Suprapubic skin (tissue), 4 donors: ENCODE results near the gene TMTC2.

Experiments
- EP300 ChIP-seq: sonication (generic); formaldehyde crosslinking; IDR thresholded peaks from one replicate; pipeline ENCODE4 v1.6.1; 2017; ENCODE audit warnings: antibody characterized with exemption
- POLR2A ChIP-seq, 2 donors: fragments of 450-650 bp; IDR thresholded peaks; one replicate each; pipeline ENCODE4 v1.6.1; 2017; ENCODE audit warnings: antibody characterized with exemption in 2 of 2, mild to moderate bottlenecking in 2 of 2, moderate library complexity in 2 of 2
- POLR2AphosphoS5 ChIP-seq, 3 donors: sonication (generic); formaldehyde crosslinking; IDR thresholded peaks; one replicate each; pipeline ENCODE4 v1.6.1; 2017; ENCODE audit warnings: antibody characterized with exemption in 3 of 3
- TF ChIP-seq, protein P1 (sequence below), 2 donors: fragments of 200-600 bp in 1 of 2; fragments of 450-650 bp in 1 of 2; sonication (generic) in 1 of 2; IDR thresholded peaks; one replicate each; pipeline ENCODE4 v1.5.1; 2016 to 2019; ENCODE audit warnings: antibody characterized with exemption in 2 of 2, mild to moderate bottlenecking in 1 of 2, moderate library complexity in 1 of 2

DNA sequence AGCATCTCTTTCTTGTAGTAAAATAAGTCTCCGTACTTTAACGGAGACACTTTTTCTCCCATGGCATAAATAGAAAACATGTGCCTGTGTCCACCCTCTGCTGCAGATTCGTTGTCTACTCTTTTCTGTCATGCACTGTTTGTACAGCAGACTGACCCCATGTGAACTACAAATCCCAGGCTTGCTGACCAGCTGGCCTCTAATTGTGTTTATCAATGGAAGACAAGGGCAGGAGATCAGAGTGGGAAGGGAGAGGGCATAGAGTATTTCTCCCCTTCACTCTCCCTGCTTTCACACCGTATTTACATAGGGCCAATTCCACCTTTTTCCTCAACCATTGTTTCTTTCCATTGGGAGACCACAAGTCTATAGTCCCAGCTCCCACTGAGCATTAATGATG is 31.0 kb upstream of the TMTC2 start:
- TF ChIP-seq, protein P1, sequence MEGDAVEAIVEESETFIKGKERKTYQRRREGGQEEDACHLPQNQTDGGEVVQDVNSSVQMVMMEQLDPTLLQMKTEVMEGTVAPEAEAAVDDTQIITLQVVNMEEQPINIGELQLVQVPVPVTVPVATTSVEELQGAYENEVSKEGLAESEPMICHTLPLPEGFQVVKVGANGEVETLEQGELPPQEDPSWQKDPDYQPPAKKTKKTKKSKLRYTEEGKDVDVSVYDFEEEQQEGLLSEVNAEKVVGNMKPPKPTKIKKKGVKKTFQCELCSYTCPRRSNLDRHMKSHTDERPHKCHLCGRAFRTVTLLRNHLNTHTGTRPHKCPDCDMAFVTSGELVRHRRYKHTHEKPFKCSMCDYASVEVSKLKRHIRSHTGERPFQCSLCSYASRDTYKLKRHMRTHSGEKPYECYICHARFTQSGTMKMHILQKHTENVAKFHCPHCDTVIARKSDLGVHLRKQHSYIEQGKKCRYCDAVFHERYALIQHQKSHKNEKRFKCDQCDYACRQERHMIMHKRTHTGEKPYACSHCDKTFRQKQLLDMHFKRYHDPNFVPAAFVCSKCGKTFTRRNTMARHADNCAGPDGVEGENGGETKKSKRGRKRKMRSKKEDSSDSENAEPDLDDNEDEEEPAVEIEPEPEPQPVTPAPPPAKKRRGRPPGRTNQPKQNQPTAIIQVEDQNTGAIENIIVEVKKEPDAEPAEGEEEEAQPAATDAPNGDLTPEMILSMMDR (IDR thresholded peaks at IDR 0.05), result no peak
- TF ChIP-seq POLR2A (IDR thresholded peaks at IDR 0.05) (no peak), EP300 (no peak), POLR2AphosphoS5 (IDR thresholded peaks at IDR 0.05) (no peak)
